ENCODE results near the gene DDHD1. TPM values are rescaled to one million over a fixed set of nuclear protein-coding genes. Genes with fewer than 3 reads are reported as not detected.

DDHD1 gene
- total and polyA plus RNA-seq, 2 experiments from 2014 or later = 11.2 to 28.9 TPM

DNA sequence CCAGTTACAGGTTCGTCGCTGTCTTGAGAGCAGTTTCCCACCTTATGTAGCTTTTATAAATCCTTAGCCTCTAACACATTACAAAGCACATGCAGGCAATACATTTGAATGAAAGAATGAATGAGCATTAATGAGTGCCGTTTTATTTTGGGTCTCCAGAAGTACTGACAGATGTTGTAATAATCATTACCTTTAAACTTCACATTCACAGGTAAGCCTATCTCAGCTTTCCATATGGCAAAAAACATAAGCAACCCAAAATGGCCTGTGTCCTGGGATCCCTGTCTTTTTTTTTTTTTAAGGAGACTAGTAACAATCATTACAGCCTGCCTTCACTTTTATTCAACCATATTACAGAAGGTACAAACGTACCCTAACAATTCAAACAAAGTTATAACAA, 149.3 kb downstream of the DDHD1 start:
- H3K27me3 ChIP-seq (ENCODE audit: insufficient read depth) = no peaks in the 10 kb centered on the region
- H3K79me2 ChIP-seq (replicated peaks; ENCODE audit: insufficient read depth) = no peaks in the 10 kb centered on the region
- no peaks in the 10 kb centered on the region for H3K9me3 Mint-ChIP-seq
- H3K27ac Mint-ChIP-seq = no peak overlapping the region
- no peak for DNase-seq (ENCODE audit: low spot score)
- peaks cover 2% of the 10 kb centered on the region; the same call in 1 of the 3 replicates for H3K4me1 Mint-ChIP-seq
- H3K9me2 ChIP-seq (ENCODE audit: insufficient read depth) = no peaks in the 10 kb centered on the region; the same call in 1 of the 2 replicates
- H4K20me1 ChIP-seq (replicated peaks; ENCODE audit: insufficient read depth) = no peaks in the 10 kb centered on the region
- ATAC-seq = no peak
- no peak overlapping the region for H3K4me2 ChIP-seq
- no peak overlapping the region for H3K4me3 ChIP-seq
- H3F3A ChIP-seq (replicated peaks; ENCODE audit: low read depth) = no peaks in the 10 kb centered on the region
- no peak overlapping the region for H3K27ac ChIP-seq (ENCODE audit: low read depth)
- TF ChIP-seq, protein P1, sequence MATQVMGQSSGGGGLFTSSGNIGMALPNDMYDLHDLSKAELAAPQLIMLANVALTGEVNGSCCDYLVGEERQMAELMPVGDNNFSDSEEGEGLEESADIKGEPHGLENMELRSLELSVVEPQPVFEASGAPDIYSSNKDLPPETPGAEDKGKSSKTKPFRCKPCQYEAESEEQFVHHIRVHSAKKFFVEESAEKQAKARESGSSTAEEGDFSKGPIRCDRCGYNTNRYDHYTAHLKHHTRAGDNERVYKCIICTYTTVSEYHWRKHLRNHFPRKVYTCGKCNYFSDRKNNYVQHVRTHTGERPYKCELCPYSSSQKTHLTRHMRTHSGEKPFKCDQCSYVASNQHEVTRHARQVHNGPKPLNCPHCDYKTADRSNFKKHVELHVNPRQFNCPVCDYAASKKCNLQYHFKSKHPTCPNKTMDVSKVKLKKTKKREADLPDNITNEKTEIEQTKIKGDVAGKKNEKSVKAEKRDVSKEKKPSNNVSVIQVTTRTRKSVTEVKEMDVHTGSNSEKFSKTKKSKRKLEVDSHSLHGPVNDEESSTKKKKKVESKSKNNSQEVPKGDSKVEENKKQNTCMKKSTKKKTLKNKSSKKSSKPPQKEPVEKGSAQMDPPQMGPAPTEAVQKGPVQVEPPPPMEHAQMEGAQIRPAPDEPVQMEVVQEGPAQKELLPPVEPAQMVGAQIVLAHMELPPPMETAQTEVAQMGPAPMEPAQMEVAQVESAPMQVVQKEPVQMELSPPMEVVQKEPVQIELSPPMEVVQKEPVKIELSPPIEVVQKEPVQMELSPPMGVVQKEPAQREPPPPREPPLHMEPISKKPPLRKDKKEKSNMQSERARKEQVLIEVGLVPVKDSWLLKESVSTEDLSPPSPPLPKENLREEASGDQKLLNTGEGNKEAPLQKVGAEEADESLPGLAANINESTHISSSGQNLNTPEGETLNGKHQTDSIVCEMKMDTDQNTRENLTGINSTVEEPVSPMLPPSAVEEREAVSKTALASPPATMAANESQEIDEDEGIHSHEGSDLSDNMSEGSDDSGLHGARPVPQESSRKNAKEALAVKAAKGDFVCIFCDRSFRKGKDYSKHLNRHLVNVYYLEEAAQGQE (IDR thresholded peaks at IDR 0.05; ENCODE audit: unreplicated experiment) = no peak
- TF ChIP-seq, protein P2, sequence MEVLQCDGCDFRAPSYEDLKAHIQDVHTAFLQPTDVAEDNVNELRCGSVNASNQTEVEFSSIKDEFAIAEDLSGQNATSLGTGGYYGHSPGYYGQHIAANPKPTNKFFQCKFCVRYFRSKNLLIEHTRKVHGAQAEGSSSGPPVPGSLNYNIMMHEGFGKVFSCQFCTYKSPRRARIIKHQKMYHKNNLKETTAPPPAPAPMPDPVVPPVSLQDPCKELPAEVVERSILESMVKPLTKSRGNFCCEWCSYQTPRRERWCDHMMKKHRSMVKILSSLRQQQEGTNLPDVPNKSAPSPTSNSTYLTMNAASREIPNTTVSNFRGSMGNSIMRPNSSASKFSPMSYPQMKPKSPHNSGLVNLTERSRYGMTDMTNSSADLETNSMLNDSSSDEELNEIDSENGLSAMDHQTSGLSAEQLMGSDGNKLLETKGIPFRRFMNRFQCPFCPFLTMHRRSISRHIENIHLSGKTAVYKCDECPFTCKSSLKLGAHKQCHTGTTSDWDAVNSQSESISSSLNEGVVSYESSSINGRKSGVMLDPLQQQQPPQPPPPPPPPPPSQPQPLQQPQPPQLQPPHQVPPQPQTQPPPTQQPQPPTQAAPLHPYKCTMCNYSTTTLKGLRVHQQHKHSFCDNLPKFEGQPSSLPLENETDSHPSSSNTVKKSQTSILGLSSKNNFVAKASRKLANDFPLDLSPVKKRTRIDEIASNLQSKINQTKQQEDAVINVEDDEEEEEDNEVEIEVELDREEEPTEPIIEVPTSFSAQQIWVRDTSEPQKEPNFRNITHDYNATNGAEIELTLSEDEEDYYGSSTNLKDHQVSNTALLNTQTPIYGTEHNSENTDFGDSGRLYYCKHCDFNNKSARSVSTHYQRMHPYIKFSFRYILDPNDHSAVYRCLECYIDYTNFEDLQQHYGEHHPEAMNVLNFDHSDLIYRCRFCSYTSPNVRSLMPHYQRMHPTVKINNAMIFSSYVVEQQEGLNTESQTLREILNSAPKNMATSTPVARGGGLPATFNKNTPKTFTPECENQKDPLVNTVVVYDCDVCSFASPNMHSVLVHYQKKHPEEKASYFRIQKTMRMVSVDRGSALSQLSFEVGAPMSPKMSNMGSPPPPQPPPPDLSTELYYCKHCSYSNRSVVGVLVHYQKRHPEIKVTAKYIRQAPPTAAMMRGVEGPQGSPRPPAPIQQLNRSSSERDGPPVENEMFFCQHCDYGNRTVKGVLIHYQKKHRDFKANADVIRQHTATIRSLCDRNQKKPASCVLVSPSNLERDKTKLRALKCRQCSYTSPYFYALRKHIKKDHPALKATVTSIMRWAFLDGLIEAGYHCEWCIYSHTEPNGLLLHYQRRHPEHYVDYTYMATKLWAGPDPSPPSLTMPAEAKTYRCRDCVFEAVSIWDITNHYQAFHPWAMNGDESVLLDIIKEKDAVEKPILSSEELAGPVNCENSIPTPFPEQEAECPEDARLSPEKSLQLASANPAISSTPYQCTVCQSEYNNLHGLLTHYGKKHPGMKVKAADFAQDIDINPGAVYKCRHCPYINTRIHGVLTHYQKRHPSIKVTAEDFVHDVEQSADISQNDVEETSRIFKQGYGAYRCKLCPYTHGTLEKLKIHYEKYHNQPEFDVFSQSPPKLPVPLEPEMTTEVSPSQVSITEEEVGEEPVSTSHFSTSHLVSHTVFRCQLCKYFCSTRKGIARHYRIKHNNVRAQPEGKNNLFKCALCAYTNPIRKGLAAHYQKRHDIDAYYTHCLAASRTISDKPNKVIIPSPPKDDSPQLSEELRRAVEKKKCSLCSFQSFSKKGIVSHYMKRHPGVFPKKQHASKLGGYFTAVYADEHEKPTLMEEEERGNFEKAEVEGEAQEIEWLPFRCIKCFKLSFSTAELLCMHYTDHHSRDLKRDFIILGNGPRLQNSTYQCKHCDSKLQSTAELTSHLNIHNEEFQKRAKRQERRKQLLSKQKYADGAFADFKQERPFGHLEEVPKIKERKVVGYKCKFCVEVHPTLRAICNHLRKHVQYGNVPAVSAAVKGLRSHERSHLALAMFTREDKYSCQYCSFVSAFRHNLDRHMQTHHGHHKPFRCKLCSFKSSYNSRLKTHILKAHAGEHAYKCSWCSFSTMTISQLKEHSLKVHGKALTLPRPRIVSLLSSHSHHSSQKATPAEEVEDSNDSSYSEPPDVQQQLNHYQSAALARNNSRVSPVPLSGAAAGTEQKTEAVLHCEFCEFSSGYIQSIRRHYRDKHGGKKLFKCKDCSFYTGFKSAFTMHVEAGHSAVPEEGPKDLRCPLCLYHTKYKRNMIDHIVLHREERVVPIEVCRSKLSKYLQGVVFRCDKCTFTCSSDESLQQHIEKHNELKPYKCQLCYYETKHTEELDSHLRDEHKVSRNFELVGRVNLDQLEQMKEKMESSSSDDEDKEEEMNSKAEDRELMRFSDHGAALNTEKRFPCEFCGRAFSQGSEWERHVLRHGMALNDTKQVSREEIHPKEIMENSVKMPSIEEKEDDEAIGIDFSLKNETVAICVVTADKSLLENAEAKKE (CRISPR knock-in tag; IDR thresholded peaks at IDR 0.05) = no peak
- TF ChIP-seq EZH2phosphoT487 (IDR thresholded peaks at IDR 0.05; ENCODE audit: unreplicated experiment) (no peak), JUNB (IDR thresholded peaks at IDR 0.05; ENCODE audit: unreplicated experiment) (no peak), EZH2 (IDR thresholded peaks at IDR 0.05; ENCODE audit: low read depth, unreplicated experiment) (no peak), CREB1 (CRISPR knock-in tag; IDR thresholded peaks at IDR 0.05; ENCODE audit: low read depth) (no peak)
- H2AFZ ChIP-seq = no peak overlapping the region
- H3K36me3 Mint-ChIP-seq (ENCODE audit: low read depth) = no peaks in the 10 kb centered on the region
- H3K27me3 Mint-ChIP-seq (ENCODE audit: insufficient read depth, low read depth, poor library complexity) = peaks cover 5% of the 10 kb centered on the region
- H3K4me1 ChIP-seq (ENCODE audit: insufficient read depth) = no peaks in the 10 kb centered on the region
- H3K36me3 ChIP-seq (ENCODE audit: insufficient read depth) = no peaks in the 10 kb centered on the region
- H3K4me3 Mint-ChIP-seq = no peak overlapping the region

All from GM23338 (cell line).